ENCODE results near the gene PROZ.

Gene PROZ

GRCh38 chr13:113176822-113177221 is 18.4 kb downstream of the PROZ start:
- no peak for TF ChIP-seq CTCF (IDR thresholded peaks at IDR 0.05; ENCODE audit: control insufficient read depth, insufficient read depth, low read depth, low read length, missing control alignments)
- DNase-seq (ENCODE audit: low read depth), result no peak
- H3K4me3 ChIP-seq (ENCODE audit: control insufficient read depth, low read depth, low read length), result no peak overlapping the region

- no peak for TF ChIP-seq CTCF (IDR thresholded peaks at IDR 0.05; ENCODE audit: control insufficient read depth, insufficient read depth, low read depth, low read length, missing control alignments)
- DNase-seq (ENCODE audit: low read depth), result peak; percentile 59
- H3K4me3 ChIP-seq (ENCODE audit: control insufficient read depth, low read depth, low read length), result no peak overlapping the region
These were observed 19.8 kb downstream of the PROZ start for GRCh38 chr13:113178070-113178895.

GRCh38 chr13:113178896-113179167 is 20.4 kb downstream of the PROZ start:
- H3K4me3 ChIP-seq (ENCODE audit: control insufficient read depth, low read depth, low read length), result no peak overlapping the region
- no peak for TF ChIP-seq CTCF (IDR thresholded peaks at IDR 0.05; ENCODE audit: control insufficient read depth, insufficient read depth, low read depth, low read length, missing control alignments)
- no peak for DNase-seq (ENCODE audit: low read depth)

- no peak overlapping the region for H3K4me3 ChIP-seq (ENCODE audit: control insufficient read depth, low read depth, low read length)
- DNase-seq (ENCODE audit: low read depth), result no peak
- no peak for TF ChIP-seq CTCF (IDR thresholded peaks at IDR 0.05; ENCODE audit: control insufficient read depth, insufficient read depth, low read depth, low read length, missing control alignments)
These were observed 21.2 kb downstream of the PROZ start for GRCh38 chr13:113179374-113180230.

GRCh38 chr13:113182046-113182445 is 23.6 kb downstream of the PROZ start:
- no peak for DNase-seq (ENCODE audit: low read depth)
- no peak for TF ChIP-seq CTCF (IDR thresholded peaks at IDR 0.05; ENCODE audit: control insufficient read depth, insufficient read depth, low read depth, low read length, missing control alignments)
- H3K4me3 ChIP-seq (ENCODE audit: control insufficient read depth, low read depth, low read length), result no peak overlapping the region

GRCh38 chr13:113183450-113184129 is 25.1 kb downstream of the PROZ start:
- no peak overlapping the region for H3K4me3 ChIP-seq (ENCODE audit: control insufficient read depth, low read depth, low read length)
- TF ChIP-seq CTCF (IDR thresholded peaks at IDR 0.05; ENCODE audit: control insufficient read depth, insufficient read depth, low read depth, low read length, missing control alignments), result no peak
- no peak for DNase-seq (ENCODE audit: low read depth)

Data from AG09309 (cell line).